Psoas muscle (tissue), 8 donors: Measurements from ENCODE around the gene KNTC1. TPM values are rescaled to one million over a fixed set of nuclear protein-coding genes. Genes with fewer than 3 reads are reported as not detected.
A peak's percentile ranks its signal among the peaks of the same experiment; 100 is the strongest.
"Not testable (repeated sequence)": the region's sequence is repeated elsewhere in the genome, so short reads cannot be mapped to it uniquely, and the experiment has no call there.

ENCODE experiments used
- ATAC-seq, 4 donors: fragments of 200-7000 bp; cut with Tn5 transposase; one replicate each; pipeline ENCODE4 v1.9.1; 2020; ENCODE audit warnings: moderate library complexity in 3 of 4, mild to moderate bottlenecking in 2 of 4
- DNase-seq, 2 donors: peaks; one replicate each; pipeline ENCODE4 v3.0.0-alpha.2; 2020
- H3K27ac ChIP-seq: fragments of 200-600 bp; one replicate; pipeline ENCODE4 v1.8.0; 2022
- H3K27me3 ChIP-seq, 3 donors: fragments of 200-600 bp in 1 of 3; one replicate each; pipeline versions ENCODE4 v1.6.1 to v1.8.0; 2013 to 2022; ENCODE audit warnings: low read length in 2 of 3, mild to moderate bottlenecking in 2 of 3, moderate library complexity in 1 of 3; ENCODE audit not compliant: insufficient read depth in 3 of 3
- H3K36me3 ChIP-seq, 2 donors: fragments of 200-600 bp in 1 of 2; one replicate each; pipeline versions ENCODE4 v1.6.1 to v1.8.0; 2013 to 2022; ENCODE audit warnings: low read depth in 1 of 2, mild to moderate bottlenecking in 1 of 2, moderate library complexity in 1 of 2; ENCODE audit not compliant: insufficient read depth in 1 of 2
- H3K4me1 ChIP-seq: fragments of 200-600 bp; one replicate; pipeline ENCODE4 v1.8.0; 2022
- H3K4me3 ChIP-seq: fragments of 200-600 bp; one replicate; pipeline ENCODE4 v1.8.0; 2022; ENCODE audit warnings: mild to moderate bottlenecking
- H3K9me3 ChIP-seq: fragments of 200-600 bp; one replicate; pipeline ENCODE4 v1.8.0; 2022
- WGBS, 3 donors: extraction: QIAGEN DNeasy Blood & Tissue Kit; methylation state at CpG; one replicate each; pipeline versions ENCODE4 v1.1.6 to v1.1.7; 2013; 5-methylcytosine and 5-hydroxymethylcytosine counted together
- intact Hi-C, 2 donors: fragments of 100-400 bp; cut with DNase I; formaldehyde crosslinking; loops; one replicate each; pipeline versions ENCODE4 v1.11.0 to v1.14.2; 2022
- polyA plus RNA-seq, 3 donors: library from polyadenylated mRNA; stranded (reverse); fragments of 200-250 nt; gene quantifications; one replicate each; pipeline ENCODE4 v1.2.3, GENCODE V29; 2013
- total RNA-seq, 4 donors: library from RNA; stranded (reverse); fragmentation: NEBNext Ultra II Directional in 2 of 4; extraction: Animal tissue kit (Norgen Biotek cat#: 25700) in 2 of 4; gene quantifications; one replicate each; pipeline versions ENCODE4 v1.2.1 to v1.2.4, GENCODE V29; 2021 to 2023
- TF ChIP-seq, protein P1 (sequence below): fragments of 200-600 bp; IDR thresholded peaks from one replicate; pipeline ENCODE4 v1.8.0; 2022; ENCODE audit warnings: antibody characterized with exemption
- donor health status: healthy with polysubstance abuse.
- donor health status: DM: no; HTN: no; CAD: no; lungs with moderate emphysema.
- donor health status: Bipolar disorder and iron deficiency.
- donor health status: healthy.
- donor health status: DM: yes; HTN: yes; CAD: no.
- donor health status: DM: no; HTN: no; CAD: no.
- donor health status: DM: no; HTN: no; CAD: no.
- donor health status: DM: yes; HTN: yes; CAD: no.

The KNTC1 gene
- total and polyA plus RNA-seq, 7 donors = 1.5 to 3.3 (median 2.0) TPM

- H3K27me3 ChIP-seq = no peaks in the 10 kb centered on the region
- no peak overlapping the region for H3K4me3 ChIP-seq
- TF ChIP-seq, protein P1, sequence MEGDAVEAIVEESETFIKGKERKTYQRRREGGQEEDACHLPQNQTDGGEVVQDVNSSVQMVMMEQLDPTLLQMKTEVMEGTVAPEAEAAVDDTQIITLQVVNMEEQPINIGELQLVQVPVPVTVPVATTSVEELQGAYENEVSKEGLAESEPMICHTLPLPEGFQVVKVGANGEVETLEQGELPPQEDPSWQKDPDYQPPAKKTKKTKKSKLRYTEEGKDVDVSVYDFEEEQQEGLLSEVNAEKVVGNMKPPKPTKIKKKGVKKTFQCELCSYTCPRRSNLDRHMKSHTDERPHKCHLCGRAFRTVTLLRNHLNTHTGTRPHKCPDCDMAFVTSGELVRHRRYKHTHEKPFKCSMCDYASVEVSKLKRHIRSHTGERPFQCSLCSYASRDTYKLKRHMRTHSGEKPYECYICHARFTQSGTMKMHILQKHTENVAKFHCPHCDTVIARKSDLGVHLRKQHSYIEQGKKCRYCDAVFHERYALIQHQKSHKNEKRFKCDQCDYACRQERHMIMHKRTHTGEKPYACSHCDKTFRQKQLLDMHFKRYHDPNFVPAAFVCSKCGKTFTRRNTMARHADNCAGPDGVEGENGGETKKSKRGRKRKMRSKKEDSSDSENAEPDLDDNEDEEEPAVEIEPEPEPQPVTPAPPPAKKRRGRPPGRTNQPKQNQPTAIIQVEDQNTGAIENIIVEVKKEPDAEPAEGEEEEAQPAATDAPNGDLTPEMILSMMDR = no peak
- intact Hi-C loops = no loop called here
- H3K4me1 ChIP-seq = no peaks in the 10 kb centered on the region
- 88 to 90% (median 88%) methylated on average over 5 of the region's 5 CpGs for WGBS, 3 donors
- DNase-seq (no peak), ATAC-seq (no peak)
- H3K36me3 ChIP-seq = peaks cover 13 to 100% of the 10 kb centered on the region in 2 donors
- H3K27ac ChIP-seq = no peak overlapping the region
- no peaks in the 10 kb centered on the region for H3K9me3 ChIP-seq
Observed at GRCh38 chr12:122483969-122484368, 43.1 kb upstream of the KNTC1 start.

GRCh38 chr12:122484385-122484784 lies 42.7 kb upstream of the KNTC1 start:
- H3K4me3 ChIP-seq, DNase-seq, intact Hi-C loops, H3K4me1 ChIP-seq, H3K27me3 ChIP-seq, H3K27ac ChIP-seq, H3K9me3 ChIP-seq, ATAC-seq: not testable (repeated sequence)
- 85 to 100% (median 92%) methylated on average over 1 of the region's 1 CpG for WGBS, 3 donors
- H3K36me3 ChIP-seq = peaks cover 13 to 100% of the 10 kb centered on the region in 2 donors

GRCh38 chr12:122486360-122486759 lies 40.7 kb upstream of the KNTC1 start:
- WGBS, 3 donors = 79 to 89% (median 85%) methylated on average over 6 of the region's 6 CpGs
- H3K4me3 ChIP-seq, H3K27me3 ChIP-seq, H3K9me3 ChIP-seq, H3K4me1 ChIP-seq, DNase-seq, intact Hi-C loops, H3K27ac ChIP-seq: not testable (repeated sequence)
- ATAC-seq = peak in 2 of 4 donors; percentile 54 to 70
- peaks cover 9 to 100% of the 10 kb centered on the region in 2 donors for H3K36me3 ChIP-seq

- 88 to 96% (median 93%) methylated on average over 7 of the region's 7 CpGs for WGBS, 3 donors
- TF ChIP-seq, protein P1 = no peak
- H3K9me3 ChIP-seq = no peaks in the 10 kb centered on the region
- H3K4me3 ChIP-seq = no peak overlapping the region
- H3K36me3 ChIP-seq = peaks cover 11 to 99% of the 10 kb centered on the region in 2 donors
- intact Hi-C loops = no loop called here
- DNase-seq (no peak), ATAC-seq (no peak)
- no peaks in the 10 kb centered on the region for H3K4me1 ChIP-seq
- no peaks in the 10 kb centered on the region for H3K27me3 ChIP-seq
- no peak overlapping the region for H3K27ac ChIP-seq
Observed at GRCh38 chr12:122486805-122487426, 40.1 kb upstream of the KNTC1 start.

GRCh38 chr12:122487807-122488206 lies 39.2 kb upstream of the KNTC1 start:
- H3K27ac ChIP-seq, DNase-seq, H3K9me3 ChIP-seq, H3K27me3 ChIP-seq, H3K4me3 ChIP-seq, H3K4me1 ChIP-seq, ATAC-seq, intact Hi-C loops: not testable (repeated sequence)
- H3K36me3 ChIP-seq = peaks cover 13 to 99% of the 10 kb centered on the region in 2 donors
- WGBS, 3 donors = 95 to 100% (median 97%) methylated on average over 3 of the region's 3 CpGs

- TF ChIP-seq, protein P1 = no peak
- Histone ChIP-seq H3K36me3 (peaks cover 13 to 99% of the 10 kb centered on the region in 2 donors), H3K27me3 (no peaks in the 10 kb centered on the region), H3K9me3 (no peaks in the 10 kb centered on the region), H3K27ac (no peak overlapping the region), H3K4me3 (no peak overlapping the region), H3K4me1 (no peaks in the 10 kb centered on the region)
- DNase-seq (no peak), ATAC-seq (no peak)
- intact Hi-C loops = no loop called here
- 95 to 97% (median 97%) methylated on average over 2 of the region's 2 CpGs for WGBS, 3 donors
Observed at GRCh38 chr12:122489038-122489437, 38.0 kb upstream of the KNTC1 start.
